SK-N-SH (cell line): ENCODE results near the gene KIAA0513.

ENCODE experiments used
- EZH2phosphoT487 ChIP-seq: fragments of 200-600 bp; sonication (generic); IDR thresholded peaks from 2 replicates; pipeline ENCODE4 v1.6.1; 2017; ENCODE audit warnings: low read depth, mixed run types, mild to moderate bottlenecking, antibody characterized with exemption, moderate library complexity, borderline replicate concordance
- FOSL2 ChIP-seq: IDR thresholded peaks from 2 replicates; pipeline ENCODE4 v1.4.0; 2012; ENCODE audit warnings: low read depth, mild to moderate bottlenecking, moderate library complexity, borderline replicate concordance
- FOXJ3 ChIP-seq: sonication (generic); formaldehyde crosslinking; IDR thresholded peaks from 2 replicates; pipeline ENCODE4 v1.5.1; 2020; ENCODE audit warnings: mild to moderate bottlenecking, missing genetic modification reagents
- MXI1 ChIP-seq: IDR thresholded peaks from 2 replicates; pipeline ENCODE4 v1.6.1; 2012; ENCODE audit warnings: mild to moderate bottlenecking, low read depth, low read length, improper control_type of control experiment
- POLR2AphosphoS5 ChIP-seq: IDR thresholded peaks from 2 replicates; pipeline ENCODE4 v1.6.1; 2012; ENCODE audit warnings: low read depth, low read length
- RAD21 ChIP-seq: IDR thresholded peaks from 2 replicates; pipeline ENCODE4 v1.6.1; 2012; ENCODE audit warnings: mild to moderate bottlenecking, low read length
- RXRA ChIP-seq: IDR thresholded peaks from 2 replicates; pipeline ENCODE4 v1.4.0; 2012; ENCODE audit warnings: low read depth, mild to moderate bottlenecking, borderline replicate concordance
- SIN3A ChIP-seq: IDR thresholded peaks from 2 replicates; pipeline ENCODE4 v1.6.1; 2012; ENCODE audit warnings: low read depth, mild to moderate bottlenecking, low read length, moderate library complexity, borderline replicate concordance
- TAF1 ChIP-seq: IDR thresholded peaks from 2 replicates; pipeline ENCODE4 v1.6.1; 2012; ENCODE audit warnings: low read depth, mild to moderate bottlenecking, low read length, moderate library complexity, borderline replicate concordance
- TCF12 ChIP-seq: IDR thresholded peaks from 2 replicates; pipeline ENCODE4 v1.4.0; 2012
- TF ChIP-seq, protein P1 (sequence below): fragments of 200-600 bp; sonication (generic); IDR thresholded peaks from 2 replicates; pipeline ENCODE4 v1.6.1; 2017; ENCODE audit warnings: antibody characterized with exemption, mild to moderate bottlenecking, moderate library complexity

DNA sequence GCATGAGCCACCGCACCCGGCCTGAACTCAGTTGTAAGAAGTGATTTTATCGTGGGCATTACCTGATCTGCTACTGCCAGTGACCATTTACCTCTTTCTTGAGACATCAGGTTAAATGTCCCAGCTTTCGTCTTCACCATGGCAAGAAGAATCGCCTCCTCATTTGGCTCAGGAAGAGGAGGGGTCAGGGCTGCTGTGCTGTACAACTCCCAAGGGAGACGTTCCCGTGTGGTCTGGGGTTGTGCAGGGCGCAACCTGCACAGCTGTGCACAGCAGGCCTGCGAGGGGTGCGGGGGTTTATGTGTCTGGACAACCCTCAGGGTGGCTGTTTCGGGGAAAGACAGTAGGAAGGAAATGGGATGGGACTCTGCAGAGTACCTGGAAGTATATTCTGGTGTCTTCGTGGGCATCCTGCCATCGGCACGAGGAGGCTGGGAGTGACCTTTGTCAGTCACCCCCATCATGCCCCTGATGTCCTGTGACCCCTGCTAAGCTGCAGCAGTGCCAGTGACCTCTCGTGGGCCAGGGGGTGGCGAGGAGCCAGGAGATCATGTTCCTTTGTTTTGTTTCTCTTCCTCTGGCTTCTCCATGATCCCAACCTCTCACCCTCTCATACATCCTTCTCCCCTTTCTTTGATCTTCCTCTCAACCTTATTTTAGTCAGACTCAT, 57.4 kb downstream of the KIAA0513 start:
- TF ChIP-seq, protein P1, sequence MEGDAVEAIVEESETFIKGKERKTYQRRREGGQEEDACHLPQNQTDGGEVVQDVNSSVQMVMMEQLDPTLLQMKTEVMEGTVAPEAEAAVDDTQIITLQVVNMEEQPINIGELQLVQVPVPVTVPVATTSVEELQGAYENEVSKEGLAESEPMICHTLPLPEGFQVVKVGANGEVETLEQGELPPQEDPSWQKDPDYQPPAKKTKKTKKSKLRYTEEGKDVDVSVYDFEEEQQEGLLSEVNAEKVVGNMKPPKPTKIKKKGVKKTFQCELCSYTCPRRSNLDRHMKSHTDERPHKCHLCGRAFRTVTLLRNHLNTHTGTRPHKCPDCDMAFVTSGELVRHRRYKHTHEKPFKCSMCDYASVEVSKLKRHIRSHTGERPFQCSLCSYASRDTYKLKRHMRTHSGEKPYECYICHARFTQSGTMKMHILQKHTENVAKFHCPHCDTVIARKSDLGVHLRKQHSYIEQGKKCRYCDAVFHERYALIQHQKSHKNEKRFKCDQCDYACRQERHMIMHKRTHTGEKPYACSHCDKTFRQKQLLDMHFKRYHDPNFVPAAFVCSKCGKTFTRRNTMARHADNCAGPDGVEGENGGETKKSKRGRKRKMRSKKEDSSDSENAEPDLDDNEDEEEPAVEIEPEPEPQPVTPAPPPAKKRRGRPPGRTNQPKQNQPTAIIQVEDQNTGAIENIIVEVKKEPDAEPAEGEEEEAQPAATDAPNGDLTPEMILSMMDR: no peak
- no peak for TF ChIP-seq FOSL2
- TF ChIP-seq RAD21: no peak
- TF ChIP-seq MXI1: no peak
- TF ChIP-seq RXRA: no peak
- TF ChIP-seq POLR2AphosphoS5: no peak
- no peak for TF ChIP-seq TCF12
- TF ChIP-seq SIN3A: no peak
- no peak for TF ChIP-seq EZH2phosphoT487
- TF ChIP-seq FOXJ3 (CRISPR knock-in tag): no peak
- no peak for TF ChIP-seq TAF1
